GM21737 (cell line): ENCODE measurements around the gene JADE1.

Experiments used
- ATAC-seq: cut with Tn5 transposase; IDR thresholded peaks from one replicate; pipeline ENCODE4 v1.9.1; 2021; ENCODE audit warnings: mild to moderate bottlenecking, moderate library complexity; ENCODE audit not compliant: unreplicated experiment

JADE1 gene

GRCh38 chr4:128810331-128810870, 901 bp downstream of the JADE1 start:
- ATAC-seq: no peak

- peak; percentile 47 for ATAC-seq
Measured at GRCh38 chr4:128810871-128811570, 1.5 kb downstream of the JADE1 start.

GRCh38 chr4:128811571-128812441, 2.3 kb downstream of the JADE1 start:
- peak; percentile 50 for ATAC-seq

- ATAC-seq: no peak
Measured at GRCh38 chr4:128812442-128813235, 3.1 kb downstream of the JADE1 start.

- no peak for ATAC-seq
Measured at GRCh38 chr4:128813965-128814364, 4.5 kb downstream of the JADE1 start.

GRCh38 chr4:128818442-128818841, 8.9 kb downstream of the JADE1 start:
- ATAC-seq: no peak

- ATAC-seq: no peak
Measured at GRCh38 chr4:128819082-128819742, 9.7 kb downstream of the JADE1 start.

- ATAC-seq: no peak
Measured at GRCh38 chr4:128820671-128821070, 11.2 kb downstream of the JADE1 start.

- ATAC-seq: no peak
Measured at GRCh38 chr4:128821151-128821550, 11.7 kb downstream of the JADE1 start.

- ATAC-seq: no peak
Measured at GRCh38 chr4:128823025-128823661, 13.6 kb downstream of the JADE1 start.

- ATAC-seq: no peak
Measured at GRCh38 chr4:128825226-128825625, 15.7 kb downstream of the JADE1 start.

GRCh38 chr4:128827296-128827695, 17.8 kb downstream of the JADE1 start:
- ATAC-seq: no peak

GRCh38 chr4:128830906-128831503, 21.5 kb downstream of the JADE1 start:
- no peak for ATAC-seq

GRCh38 chr4:128831531-128832242, 22.2 kb downstream of the JADE1 start:
- ATAC-seq: peak; percentile 57

- ATAC-seq: peak; percentile 18
Measured at GRCh38 chr4:128832243-128832625, 22.7 kb downstream of the JADE1 start.

- no peak for ATAC-seq
Measured at GRCh38 chr4:128835498-128836222, 26.2 kb downstream of the JADE1 start.

- no peak for ATAC-seq
Measured at GRCh38 chr4:128837198-128837597, 27.7 kb downstream of the JADE1 start.

GRCh38 chr4:128837679-128838078, 28.2 kb downstream of the JADE1 start:
- ATAC-seq: no peak
